H9 (cell line): ENCODE measurements around the gene CRABP1. TPM values are rescaled to one million over a fixed set of nuclear protein-coding genes. Genes with fewer than 3 reads are reported as not detected.
A peak's percentile ranks its signal among the peaks of the same experiment; 100 is the strongest.
"Not testable (repeated sequence)": the region's sequence is repeated elsewhere in the genome, so short reads cannot be mapped to it uniquely, and the experiment has no call there.

Experiments
- DNase-seq: peaks from one replicate; pipeline ENCODE4 v3.0.0-alpha.2; 2017
- H2AFZ ChIP-seq: one replicate; pipeline ENCODE4 v1.6.1; 2013; ENCODE audit warnings: mild to moderate bottlenecking, low read length, control low read depth, moderate library complexity
- H2AK5ac ChIP-seq: 2 replicates; pipeline ENCODE4 v1.6.1; 2013; ENCODE audit warnings: low read length, control low read depth, mixed read lengths; ENCODE audit not compliant: insufficient read length
- H2BK120ac ChIP-seq: one replicate; pipeline ENCODE4 v1.6.1; 2013; ENCODE audit warnings: low read depth, mild to moderate bottlenecking, low read length, control low read depth, inconsistent platforms; ENCODE audit not compliant: poor library complexity, severe bottlenecking
- H2BK12ac ChIP-seq: 2 replicates; pipeline ENCODE4 v1.6.1; 2013; ENCODE audit warnings: low read length, control low read depth, mixed read lengths, low read depth; ENCODE audit not compliant: insufficient read length
- H2BK15ac ChIP-seq: 2 replicates; pipeline ENCODE4 v1.6.1; 2013; ENCODE audit warnings: low read depth, low read length, control low read depth
- H2BK20ac ChIP-seq: one replicate; pipeline ENCODE4 v1.6.1; 2013; ENCODE audit warnings: low read depth, mild to moderate bottlenecking, low read length, control low read depth, inconsistent platforms; ENCODE audit not compliant: poor library complexity, severe bottlenecking
- H2BK5ac ChIP-seq: 2 replicates; pipeline ENCODE4 v1.6.1; 2013; ENCODE audit warnings: low read length, control low read depth, mixed read lengths; ENCODE audit not compliant: insufficient read length
- H3K14ac ChIP-seq: 2 replicates; pipeline ENCODE4 v1.6.1; 2013; ENCODE audit warnings: low read length, control low read depth; ENCODE audit not compliant: insufficient read depth
- H3K18ac ChIP-seq: 2 replicates; pipeline ENCODE4 v1.6.1; 2013; ENCODE audit warnings: low read depth, mild to moderate bottlenecking, mixed read lengths, low read length, control low read depth; ENCODE audit not compliant: insufficient read length
- H3K23ac ChIP-seq: 2 replicates; pipeline ENCODE4 v1.6.1; 2013; ENCODE audit warnings: low read length, control low read depth, mixed read lengths, low read depth; ENCODE audit not compliant: insufficient read length
- H3K23me2 ChIP-seq: 2 replicates; pipeline ENCODE4 v1.6.1; 2013; ENCODE audit warnings: low read depth, mild to moderate bottlenecking, mixed read lengths, low read length, control low read depth; ENCODE audit not compliant: insufficient read length, poor library complexity, severe bottlenecking
- H3K27ac ChIP-seq: 2 replicates; pipeline ENCODE4 v1.5.1; 2013; ENCODE audit warnings: low read length, control low read depth, mixed read lengths, low read depth; ENCODE audit not compliant: insufficient read length
- H3K27me3 ChIP-seq: 2 replicates; pipeline ENCODE4 v1.6.1; 2013; ENCODE audit warnings: low read length, control low read depth, inconsistent platforms; ENCODE audit not compliant: insufficient read depth
- H3K4ac ChIP-seq: 2 replicates; pipeline ENCODE4 v1.6.1; 2013; ENCODE audit warnings: low read depth, mild to moderate bottlenecking, control low read depth, inconsistent platforms, low read length, moderate library complexity
- H3K4me1 ChIP-seq: 2 replicates; pipeline ENCODE4 v1.6.1; 2013; ENCODE audit warnings: low read length, control low read depth, inconsistent platforms; ENCODE audit not compliant: insufficient read depth
- H3K4me2 ChIP-seq: 2 replicates; pipeline ENCODE4 v1.6.1; 2013; ENCODE audit warnings: low read length, control low read depth, mixed read lengths; ENCODE audit not compliant: insufficient read length, insufficient read depth
- H3K56ac ChIP-seq: 2 replicates; pipeline ENCODE4 v1.6.1; 2013; ENCODE audit warnings: low read depth, mild to moderate bottlenecking, mixed read lengths, low read length, control low read depth; ENCODE audit not compliant: insufficient read length
- H3K79me1 ChIP-seq: 2 replicates; pipeline ENCODE4 v1.6.1; 2013; ENCODE audit warnings: low read depth, mild to moderate bottlenecking, moderate library complexity, low read length, control low read depth, inconsistent platforms; ENCODE audit not compliant: insufficient read depth, poor library complexity, severe bottlenecking
- H3K79me2 ChIP-seq: 2 replicates; pipeline ENCODE4 v1.6.1; 2013; ENCODE audit warnings: low read length, control low read depth, inconsistent platforms; ENCODE audit not compliant: insufficient read depth
- H3K9ac ChIP-seq: 2 replicates; pipeline ENCODE4 v1.6.1; 2013; ENCODE audit warnings: low read length, control low read depth, mixed read lengths; ENCODE audit not compliant: insufficient read length; ENCODE audit errors: extremely low read depth
- H3K9me3 ChIP-seq: one replicate; pipeline ENCODE4 v1.6.1; 2013; ENCODE audit warnings: low read depth, low read length, inconsistent platforms; ENCODE audit not compliant: control insufficient read depth
- H3T11ph ChIP-seq: one replicate; pipeline ENCODE4 v1.6.1; 2013; ENCODE audit warnings: mild to moderate bottlenecking, low read length, control low read depth, inconsistent platforms
- H4K20me1 ChIP-seq: one replicate; pipeline ENCODE4 v1.6.1; 2013; ENCODE audit not compliant: control insufficient read depth, insufficient read length, insufficient read depth
- H4K5ac ChIP-seq: 2 replicates; pipeline ENCODE4 v1.6.1; 2013; ENCODE audit warnings: low read depth, mild to moderate bottlenecking, mixed read lengths, low read length, control low read depth; ENCODE audit not compliant: insufficient read length
- H4K8ac ChIP-seq: replicated peaks from 2 replicates; pipeline ENCODE4 v1.6.1; 2013; ENCODE audit warnings: low read length, control low read depth, mixed read lengths, low read depth; ENCODE audit not compliant: insufficient read length
- H4K91ac ChIP-seq: 2 replicates; pipeline ENCODE4 v1.6.1; 2013; ENCODE audit warnings: low read depth, mild to moderate bottlenecking, moderate library complexity, mixed read lengths, low read length, control low read depth; ENCODE audit not compliant: insufficient read length
- H3K27ac Mint-ChIP-seq, 3 experiments: 2 replicates in 2 of 3; 3 replicates in 1 of 3; pipeline ENCODE4 v1.8.0; 2020 to 2021; ENCODE audit warnings: mixed read lengths in 3 of 3, mild to moderate bottlenecking in 1 of 3, moderate library complexity in 1 of 3
- H3K27me3 Mint-ChIP-seq: 2 replicates; pipeline ENCODE4 v1.8.0; 2021; ENCODE audit warnings: low read depth, mild to moderate bottlenecking, moderate library complexity, mixed read lengths
- H3K36me3 Mint-ChIP-seq, 3 experiments: 2 replicates in 2 of 3; 3 replicates in 1 of 3; pipeline ENCODE4 v1.8.0; 2020 to 2021; ENCODE audit warnings: low read depth in 3 of 3, mixed read lengths in 3 of 3; ENCODE audit not compliant: insufficient read depth in 1 of 3
- H3K4me1 Mint-ChIP-seq, 2 experiments: 2 replicates each; pipeline ENCODE4 v1.8.0; 2020; ENCODE audit warnings: mixed read lengths in 2 of 2
- H3K4me3 Mint-ChIP-seq, 2 experiments: 2 replicates in 1 of 2; 3 replicates in 1 of 2; pipeline ENCODE4 v1.8.0; 2020 to 2021; ENCODE audit warnings: mild to moderate bottlenecking in 2 of 2, mixed read lengths in 2 of 2, moderate library complexity in 1 of 2
- H3K9me3 Mint-ChIP-seq, 2 experiments: 2 replicates in 1 of 2; 3 replicates in 1 of 2; pipeline ENCODE4 v1.8.0; 2020; ENCODE audit warnings: mild to moderate bottlenecking in 2 of 2, mixed read lengths in 2 of 2, moderate library complexity in 1 of 2
- CTCF ChIP-seq: fragments of 200-600 bp; sonication (generic); conservative IDR thresholded peaks from 3 replicates; pipeline ENCODE4 v1.8.0; 2021; ENCODE audit warnings: antibody characterized with exemption, mild to moderate bottlenecking
- WGBS: extraction: QIAGEN DNeasy Blood & Tissue Kit; methylation state at CpG from one replicate; pipeline ENCODE4 v1.1.7; 2013; ENCODE audit warnings: missing lambda C conversion rate, low lambda C conversion rate, mixed read lengths; ENCODE audit not compliant: insufficient read length; ENCODE audit errors: extremely low coverage; 5-methylcytosine and 5-hydroxymethylcytosine counted together
- total RNA-seq: library from RNA; stranded (reverse); gene quantifications from 2 replicates; pipeline ENCODE4 v1.2.1, GENCODE V29; 2021

Gene CRABP1
- total RNA-seq, 1 experiment from 2014 or later = 93.1 TPM

GRCh38 chr15:78374436-78375393 lies 34.6 kb downstream of the CRABP1 start:
- peak overlapping the region in 2 of 3 experiments; percentile 63 to 89; a peak in 5 of 7 replicates for H3K27ac Mint-ChIP-seq
- no CpG with 5 or more reads among the region's 14 CpGs for WGBS
- H3K9me3 Mint-ChIP-seq = 0 out of 5 replicates have a peak, but pooled peaks cover 0 to 5% of the 10 kb centered on the region in 2 experiments
- H3K27me3 ChIP-seq = no peaks in the 10 kb centered on the region
- no peak overlapping the region for H3T11ph ChIP-seq
- no peak overlapping the region for H3K27ac ChIP-seq
- no peak overlapping the region for H3K56ac ChIP-seq
- H3K4ac ChIP-seq = no peak overlapping the region
- H2AK5ac ChIP-seq = no peak overlapping the region
- H3K36me3 Mint-ChIP-seq = peaks cover 0 to 2% (median 0%) of the 10 kb centered on the region in 3 experiments; a peak in 1 of 7 replicates
- no peak overlapping the region for H2AFZ ChIP-seq
- H3K18ac ChIP-seq = no peak overlapping the region
- H3K9me3 ChIP-seq = no peaks in the 10 kb centered on the region
- TF ChIP-seq CTCF = no peak
- H3K23ac ChIP-seq = no peak overlapping the region
- H3K4me1 Mint-ChIP-seq = peaks cover 27 to 29% of the 10 kb centered on the region in 2 experiments
- H2BK20ac ChIP-seq = no peak overlapping the region
- no peaks in the 10 kb centered on the region for H4K20me1 ChIP-seq
- H3K79me1 ChIP-seq = no peaks in the 10 kb centered on the region
- H3K4me2 ChIP-seq = no peak overlapping the region
- no peak overlapping the region for H2BK12ac ChIP-seq
- H3K14ac ChIP-seq = no peak overlapping the region
- no peak overlapping the region for H2BK5ac ChIP-seq
- H4K91ac ChIP-seq = no peak overlapping the region
- no peaks in the 10 kb centered on the region for H3K79me2 ChIP-seq
- H4K8ac ChIP-seq = no peak overlapping the region
- no peak overlapping the region for H2BK15ac ChIP-seq
- H4K5ac ChIP-seq = no peak overlapping the region
- DNase-seq = peak; percentile 49
- H3K4me3 Mint-ChIP-seq = no peak overlapping the region; a peak in 1 of 5 replicates
- no peak overlapping the region for H3K9ac ChIP-seq
- no peaks in the 10 kb centered on the region; the same call in 1 of the 2 replicates for H3K4me1 ChIP-seq
- H3K23me2 ChIP-seq = peaks cover 3% of the 10 kb centered on the region
- H3K27me3 Mint-ChIP-seq = peaks cover 16% of the 10 kb centered on the region
- no peak overlapping the region for H2BK120ac ChIP-seq

- not testable (repeated sequence) for H3K9me3 ChIP-seq, H4K5ac ChIP-seq, H3K23me2 ChIP-seq, H3K27ac Mint-ChIP-seq, H3K4me1 ChIP-seq, H3K23ac ChIP-seq, H2BK12ac ChIP-seq, H3K27ac ChIP-seq, H2AK5ac ChIP-seq, H2AFZ ChIP-seq, H3K36me3 Mint-ChIP-seq, H3K56ac ChIP-seq, H2BK120ac ChIP-seq, H3K4ac ChIP-seq, H2BK15ac ChIP-seq, H4K8ac ChIP-seq, DNase-seq, H3K4me2 ChIP-seq, H3K18ac ChIP-seq, H3T11ph ChIP-seq, H3K79me2 ChIP-seq, H3K14ac ChIP-seq, H4K91ac ChIP-seq, H3K27me3 ChIP-seq, H3K79me1 ChIP-seq, H2BK20ac ChIP-seq, H4K20me1 ChIP-seq, H3K4me3 Mint-ChIP-seq, H2BK5ac ChIP-seq, H3K9ac ChIP-seq
- H3K4me1 Mint-ChIP-seq = peaks cover 9 to 14% of the 10 kb centered on the region in 2 experiments
- peaks cover 6 to 14% of the 10 kb centered on the region in 2 experiments; a peak in 4 of 5 replicates for H3K9me3 Mint-ChIP-seq
- WGBS = no CpG with 5 or more reads among the region's 1 CpG
- H3K27me3 Mint-ChIP-seq = peaks cover 24% of the 10 kb centered on the region
Measured at GRCh38 chr15:78380143-78380542, 40.0 kb downstream of the CRABP1 start.
